Measurements from ENCODE around the gene CAMTA2.

CAMTA2 gene

GRCh38 chr17:4941319-4941610 lies 46.2 kb downstream of the CAMTA2 start:
- TF ChIP-seq CTCF (IDR thresholded peaks at IDR 0.05) = no peak

- no peak for TF ChIP-seq CTCF (IDR thresholded peaks at IDR 0.05)
These were observed 46.7 kb downstream of the CAMTA2 start for GRCh38 chr17:4940555-4941318.

- TF ChIP-seq CTCF (IDR thresholded peaks at IDR 0.05) = no peak
These were observed 47.5 kb downstream of the CAMTA2 start, which contains the start of the genes RNF167 and SLC25A11 for GRCh38 chr17:4939796-4940554. Gene RNF167, plus strand, starts transcription at chr17:4940268. Its CDS starts 642 bp downstream, at chr17:4940910. Gene SLC25A11, minus strand, starts transcription at chr17:4940046. Its CDS starts 136 bp downstream, at chr17:4939910.

- no peak for TF ChIP-seq CTCF (IDR thresholded peaks at IDR 0.05)
These were observed 48.0 kb downstream of the CAMTA2 start for GRCh38 chr17:4939546-4939795.

- TF ChIP-seq CTCF (IDR thresholded peaks at IDR 0.05) = no peak
These were observed 48.6 kb downstream of the CAMTA2 start for GRCh38 chr17:4938688-4939545.

GRCh38 chr17:4938069-4938491 lies 49.4 kb downstream of the CAMTA2 start:
- TF ChIP-seq CTCF (IDR thresholded peaks at IDR 0.05) = no peak

- no peak for TF ChIP-seq CTCF (IDR thresholded peaks at IDR 0.05)
These were observed 49.9 kb downstream of the CAMTA2 start for GRCh38 chr17:4937553-4937952.

All from LNCAP (cell line).